GM12864 (cell line): ENCODE measurements around the gene DVL1.

Experiments used
- DNase-seq: peaks from one replicate; pipeline ENCODE4 v3.0.0-alpha.2; 2011; ENCODE audit warnings: low read depth
- H3K4me3 ChIP-seq: 2 replicates; pipeline ENCODE4 v1.5.1; 2011; ENCODE audit warnings: mild to moderate bottlenecking, low read depth, low read length, control low read depth
- TF ChIP-seq, protein P1 (sequence below): IDR thresholded peaks from 2 replicates; pipeline ENCODE4 v1.5.1; 2011; ENCODE audit warnings: low read depth, mild to moderate bottlenecking, moderate library complexity, low read length, control low read depth, inconsistent platforms; ENCODE audit errors: missing control alignments

The DVL1 gene

DNA sequence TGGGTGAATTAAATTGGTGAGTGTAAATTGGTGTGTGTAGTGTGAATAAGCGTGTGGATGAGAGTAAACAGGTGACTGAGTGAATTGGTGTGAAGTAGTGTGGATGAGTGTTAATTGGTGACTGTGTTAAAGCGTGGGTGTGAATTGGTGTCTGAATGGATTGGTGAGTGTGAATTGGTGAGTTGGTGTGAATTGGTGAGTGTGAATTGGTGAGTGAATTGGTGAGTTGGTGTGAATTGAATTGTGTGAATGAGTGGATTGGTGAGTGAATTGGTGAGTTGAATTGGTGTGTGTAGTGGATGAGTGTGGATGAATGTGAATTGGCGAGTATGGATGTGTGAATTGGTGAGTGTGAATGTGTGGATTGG lies 17.5 kb upstream of the DVL1 start:
- DNase-seq, result no peak
- TF ChIP-seq, protein P1, sequence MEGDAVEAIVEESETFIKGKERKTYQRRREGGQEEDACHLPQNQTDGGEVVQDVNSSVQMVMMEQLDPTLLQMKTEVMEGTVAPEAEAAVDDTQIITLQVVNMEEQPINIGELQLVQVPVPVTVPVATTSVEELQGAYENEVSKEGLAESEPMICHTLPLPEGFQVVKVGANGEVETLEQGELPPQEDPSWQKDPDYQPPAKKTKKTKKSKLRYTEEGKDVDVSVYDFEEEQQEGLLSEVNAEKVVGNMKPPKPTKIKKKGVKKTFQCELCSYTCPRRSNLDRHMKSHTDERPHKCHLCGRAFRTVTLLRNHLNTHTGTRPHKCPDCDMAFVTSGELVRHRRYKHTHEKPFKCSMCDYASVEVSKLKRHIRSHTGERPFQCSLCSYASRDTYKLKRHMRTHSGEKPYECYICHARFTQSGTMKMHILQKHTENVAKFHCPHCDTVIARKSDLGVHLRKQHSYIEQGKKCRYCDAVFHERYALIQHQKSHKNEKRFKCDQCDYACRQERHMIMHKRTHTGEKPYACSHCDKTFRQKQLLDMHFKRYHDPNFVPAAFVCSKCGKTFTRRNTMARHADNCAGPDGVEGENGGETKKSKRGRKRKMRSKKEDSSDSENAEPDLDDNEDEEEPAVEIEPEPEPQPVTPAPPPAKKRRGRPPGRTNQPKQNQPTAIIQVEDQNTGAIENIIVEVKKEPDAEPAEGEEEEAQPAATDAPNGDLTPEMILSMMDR, result no peak

DNA sequence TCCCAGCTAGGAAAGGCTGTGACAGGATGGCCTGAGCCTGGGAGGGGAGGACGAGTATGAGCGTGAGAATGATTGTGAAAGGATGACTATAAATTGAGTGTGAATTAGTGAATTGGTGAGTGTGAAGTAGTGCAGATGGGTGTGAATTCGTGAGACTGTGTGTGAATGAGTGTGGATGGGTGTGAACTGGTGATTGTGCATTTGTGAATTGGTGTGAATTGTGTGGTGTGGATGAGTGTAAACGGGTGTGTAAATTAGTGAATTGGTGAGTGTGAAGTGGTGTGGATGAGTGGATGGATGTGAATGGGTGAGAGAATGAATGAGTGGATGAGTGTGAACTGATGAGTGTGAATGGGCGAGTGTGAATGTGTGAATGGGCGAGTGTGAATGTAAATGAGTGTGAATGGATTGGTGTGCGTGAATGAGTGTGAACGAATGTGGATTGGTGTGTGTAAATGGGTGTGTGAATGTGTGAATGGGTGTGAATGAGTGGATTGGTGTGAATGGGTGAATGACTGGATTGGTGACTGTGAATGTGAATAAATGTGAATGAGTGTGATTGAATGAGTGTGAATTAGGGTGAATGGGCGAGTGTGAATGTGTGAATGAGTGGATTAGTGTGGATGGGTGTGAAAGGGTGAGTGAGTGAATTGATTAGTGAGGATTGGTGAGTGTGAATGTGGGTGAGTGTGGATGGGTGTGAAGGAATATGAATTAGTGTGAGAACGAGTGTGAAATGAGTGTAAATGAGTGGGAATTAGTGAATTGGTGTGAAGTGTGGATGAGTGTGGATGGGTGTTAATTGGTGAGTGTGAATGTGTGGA lies 16.9 kb upstream of the DVL1 start:
- TF ChIP-seq, protein P1, result no peak
- no peak for DNase-seq
- H3K4me3 ChIP-seq, result no peak overlapping the region

More for the DNA sequence above, 17.5 kb upstream of the DVL1 start:
- no peak overlapping the region for H3K4me3 ChIP-seq

DNA sequence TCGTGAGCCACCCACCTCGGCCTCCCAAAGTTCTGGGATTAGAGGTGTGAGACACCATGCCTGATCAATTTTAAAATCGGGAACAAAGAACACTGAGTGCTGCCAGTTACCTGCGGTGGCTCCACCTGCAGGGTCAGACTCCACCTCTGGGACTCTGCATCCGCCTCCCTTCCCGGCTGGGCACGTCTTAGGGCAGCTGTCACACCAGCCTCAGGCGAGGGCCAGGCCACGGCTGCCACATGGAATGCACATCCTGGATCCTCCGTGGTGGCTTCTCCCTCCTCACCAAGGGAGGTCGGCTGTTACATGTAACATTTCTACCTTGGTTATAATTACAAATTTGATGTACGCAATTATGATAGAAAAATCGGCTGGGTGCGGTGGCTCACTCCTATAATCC lies 15.0 kb upstream of the DVL1 start:
- no peak for DNase-seq
- TF ChIP-seq, protein P1, result no peak
- no peak overlapping the region for H3K4me3 ChIP-seq

DNA sequence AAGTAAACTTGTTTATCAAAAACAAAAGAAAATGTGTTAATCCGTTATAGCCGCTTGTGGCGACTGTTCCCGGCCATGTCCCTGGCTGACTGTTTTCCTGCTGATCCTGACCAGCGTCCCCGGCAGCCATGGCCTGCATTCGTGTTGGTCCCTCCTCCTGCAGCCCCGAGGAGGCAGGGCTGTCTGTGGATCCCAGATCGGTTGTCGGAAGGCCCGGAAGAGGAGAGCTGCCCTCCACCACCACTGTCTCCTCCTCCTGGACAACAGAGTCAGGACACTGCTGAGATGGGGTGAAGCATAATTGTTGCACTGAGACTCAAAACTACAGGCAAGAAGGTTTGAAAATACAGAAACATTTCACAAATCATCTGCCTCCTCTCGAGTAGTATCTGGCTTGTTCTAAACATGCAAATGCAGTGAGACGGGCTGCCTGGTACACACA lies 12.8 kb upstream of the DVL1 start:
- TF ChIP-seq, protein P1, result no peak
- H3K4me3 ChIP-seq, result no peak overlapping the region
- DNase-seq, result no peak

DNA sequence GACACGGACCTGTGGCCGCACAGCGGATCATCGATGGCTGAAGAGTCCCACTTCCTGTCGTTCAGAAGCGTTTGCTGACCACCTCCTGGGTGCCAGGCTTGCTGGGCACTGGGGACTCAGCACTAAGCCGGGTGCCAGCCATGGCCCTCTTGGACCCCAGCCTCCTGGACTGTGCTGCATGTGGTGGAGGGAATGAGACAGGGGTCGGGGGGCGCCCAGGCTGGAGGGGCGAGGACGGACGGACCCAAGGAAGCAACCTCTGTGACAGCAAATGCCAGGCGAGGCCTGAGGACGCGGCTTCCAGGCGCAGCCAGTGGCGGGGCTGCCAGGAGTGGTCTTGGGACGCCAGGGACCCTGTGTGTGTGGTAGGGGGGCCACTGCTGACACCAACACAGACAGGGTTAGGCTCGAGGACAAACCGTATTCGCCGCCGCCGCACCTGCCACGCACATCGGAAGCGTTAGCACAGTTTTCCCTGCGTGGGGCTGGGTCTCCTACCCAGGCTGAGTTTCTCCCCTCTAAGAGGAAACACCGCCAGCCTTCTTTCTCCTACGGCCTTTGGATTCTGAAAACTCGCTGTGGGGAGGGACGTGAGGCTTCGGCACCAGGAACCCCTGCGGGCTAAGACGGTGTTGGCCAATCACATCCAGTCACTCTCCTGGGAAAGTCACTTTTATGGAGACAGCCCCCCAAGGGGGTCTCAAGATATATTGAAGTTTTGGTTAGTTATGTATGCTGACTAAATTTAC lies 12.2 kb upstream of the DVL1 start:
- H3K4me3 ChIP-seq, result no peak overlapping the region
- DNase-seq, result no peak
- TF ChIP-seq, protein P1, result no peak

DNA sequence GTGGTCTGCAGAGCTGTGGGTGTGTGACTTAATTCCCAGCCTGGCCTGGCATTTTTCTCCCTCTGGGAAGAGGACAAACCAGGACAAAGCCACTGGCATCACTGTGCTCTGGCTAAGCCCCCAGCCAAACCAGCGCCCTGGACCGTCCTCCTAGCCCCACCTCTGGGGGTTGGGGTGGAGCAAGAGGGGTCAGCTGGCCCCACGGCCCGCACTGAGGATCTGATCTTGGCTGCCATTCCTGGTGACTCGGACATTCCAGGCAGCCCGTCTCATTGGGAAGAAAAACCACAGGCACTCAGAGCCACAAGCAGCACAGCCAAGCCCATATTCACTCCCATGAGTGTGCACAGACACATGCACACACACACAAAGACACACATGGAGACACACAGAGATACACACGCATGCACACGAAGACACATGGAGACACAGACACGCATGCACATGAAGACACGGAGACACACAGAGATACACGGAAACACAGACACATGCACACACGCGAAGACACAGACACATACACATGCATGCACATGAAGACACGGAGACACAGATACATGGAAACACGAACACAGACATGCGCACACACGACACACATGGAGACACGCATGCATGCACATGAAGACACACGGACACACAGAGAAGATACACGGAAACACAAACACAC lies 11.4 kb upstream of the DVL1 start:
- no peak for DNase-seq
- TF ChIP-seq, protein P1, result no peak
- no peak overlapping the region for H3K4me3 ChIP-seq
